Muscle of leg (tissue), 11 donors: ENCODE data around the gene PLK3. TPM values are rescaled to one million over a fixed set of nuclear protein-coding genes. Genes with fewer than 3 reads are reported as not detected.

Experiments
- DNase-seq: peaks from one replicate; pipeline ENCODE4 v3.0.0; 2013
- H3K27ac ChIP-seq: one replicate; pipeline ENCODE4 v1.5.1; 2013; ENCODE audit warnings: mild to moderate bottlenecking, low read length, control low read depth
- H3K27me3 ChIP-seq: one replicate; pipeline ENCODE4 v1.6.1; 2013; ENCODE audit warnings: low read length; ENCODE audit not compliant: control insufficient read depth, insufficient read depth
- H3K36me3 ChIP-seq: one replicate; pipeline ENCODE4 v1.6.1; 2013; ENCODE audit warnings: low read length; ENCODE audit not compliant: control insufficient read depth, insufficient read depth
- H3K4me1 ChIP-seq: one replicate; pipeline ENCODE4 v1.6.1; 2013; ENCODE audit warnings: low read length; ENCODE audit not compliant: control insufficient read depth, insufficient read depth
- H3K4me3 ChIP-seq: one replicate; pipeline ENCODE4 v1.5.1; 2013; ENCODE audit warnings: low read length, control low read depth
- H3K9me3 ChIP-seq: replicated peaks from 2 replicates; pipeline ENCODE4 v1.6.1; 2013; ENCODE audit warnings: low read depth, low read length; ENCODE audit not compliant: control insufficient read depth
- WGBS: methylation state at CpG from one replicate; pipeline ENCODE4 v1.1.5; 2013; ENCODE audit warnings: missing lambda C conversion rate; ENCODE audit not compliant: insufficient coverage; 5-methylcytosine and 5-hydroxymethylcytosine counted together
- polyA plus RNA-seq, 8 donors: library from polyadenylated mRNA; unstranded; fragments of 120-200 nt; gene quantifications; one replicate each; pipeline versions ENCODE4 v1.2.1 to v1.2.3, GENCODE V29; 2013; ENCODE audit warnings: inconsistent platforms in 1 of 8, low replicate concordance in 1 of 8; ENCODE audit not compliant: insufficient read length in 8 of 8, insufficient read depth in 1 of 8
- total RNA-seq: library from RNA; stranded (reverse); fragments of 120-200 nt; gene quantifications from one replicate; pipeline ENCODE4 v1.2.4, GENCODE V29; 2013

PLK3 gene
- total and polyA plus RNA-seq, 9 donors, result 8.3 to 20.8 (median 13.8) TPM

GRCh38 chr1:44839576-44839975, 39.4 kb downstream of the PLK3 start:
- H3K9me3 ChIP-seq, result no peaks in the 10 kb centered on the region
- no peak overlapping the region for H3K4me3 ChIP-seq
- H3K36me3 ChIP-seq, result no peaks in the 10 kb centered on the region
- DNase-seq, result peak; percentile 87
- H3K4me1 ChIP-seq, result peaks cover 11% of the 10 kb centered on the region
- H3K27me3 ChIP-seq, result no peaks in the 10 kb centered on the region
- WGBS, result 15% methylated on average over 4 of the region's 4 CpGs
- H3K27ac ChIP-seq, result no peak overlapping the region

- no peak for DNase-seq
- peak overlapping the region; percentile 55 for H3K27ac ChIP-seq
- peaks cover 7% of the 10 kb centered on the region for H3K4me1 ChIP-seq
- H3K9me3 ChIP-seq, result no peaks in the 10 kb centered on the region
- peak overlapping the region; percentile 63 for H3K4me3 ChIP-seq
- no peaks in the 10 kb centered on the region for H3K27me3 ChIP-seq
- WGBS, result 47% methylated on average over 12 of the region's 16 CpGs
- no peaks in the 10 kb centered on the region for H3K36me3 ChIP-seq
Measured at GRCh38 chr1:44842486-44842861, 42.3 kb downstream of the PLK3 start.

GRCh38 chr1:44842862-44843655, 42.9 kb downstream of the PLK3 start, which contains the start of gene PTCH2:
Gene PTCH2 (minus strand): TSS chr1:44843253. CDS start chr1:44842932, 321 bp downstream.
- Histone ChIP-seq H3K36me3 (no peaks in the 10 kb centered on the region), H3K27ac (peak within 1 kb of the TSS; percentile 55), H3K4me1 (peaks cover 7% of the 10 kb centered on the region), H3K4me3 (peak within 1 kb of the TSS; percentile 63), H3K9me3 (no peaks in the 10 kb centered on the region), H3K27me3 (no peaks in the 10 kb centered on the region)
- WGBS, result 1% methylated on average over 57 of the region's 72 CpGs
- peak; percentile 90 for DNase-seq

GRCh38 chr1:44846985-44847384, 46.8 kb downstream of the PLK3 start:
- no peak overlapping the region for H3K4me3 ChIP-seq
- H3K27ac ChIP-seq, result no peak overlapping the region
- H3K27me3 ChIP-seq, result no peaks in the 10 kb centered on the region
- 80% methylated on average over 1 of the region's 1 CpG for WGBS
- peaks cover 14% of the 10 kb centered on the region for H3K36me3 ChIP-seq
- H3K9me3 ChIP-seq, result no peaks in the 10 kb centered on the region
- no peak for DNase-seq
- peaks cover 20% of the 10 kb centered on the region for H3K4me1 ChIP-seq

- Histone ChIP-seq H3K4me3 (no peak overlapping the region), H3K27me3 (no peaks in the 10 kb centered on the region), H3K27ac (no peak overlapping the region), H3K9me3 (no peaks in the 10 kb centered on the region), H3K36me3 (peaks cover 17% of the 10 kb centered on the region), H3K4me1 (peaks cover 15% of the 10 kb centered on the region)
- WGBS, result 40% methylated on average over 1 of the region's 1 CpG
- DNase-seq, result no peak
Measured at GRCh38 chr1:44847845-44848244, 47.7 kb downstream of the PLK3 start.

- WGBS, result 64% methylated on average over 5 of the region's 7 CpGs
- H3K36me3 ChIP-seq, result peaks cover 24% of the 10 kb centered on the region
- H3K27ac ChIP-seq, result no peak overlapping the region
Measured at GRCh38 chr1:44848456-44849181, 48.4 kb downstream of the PLK3 start.

GRCh38 chr1:44849575-44850132, 49.5 kb downstream of the PLK3 start:
- Histone ChIP-seq H3K27ac (no peak overlapping the region), H3K9me3 (no peaks in the 10 kb centered on the region)
- no peak for DNase-seq

More at GRCh38 chr1:44848456-44849181, 48.4 kb downstream of the PLK3 start:
- no peak overlapping the region for H3K4me3 ChIP-seq
- H3K27me3 ChIP-seq, result no peaks in the 10 kb centered on the region
- H3K9me3 ChIP-seq, result no peaks in the 10 kb centered on the region
- no peak for DNase-seq
- peaks cover 14% of the 10 kb centered on the region for H3K4me1 ChIP-seq

GRCh38 chr1:44851308-44851707, 51.1 kb downstream of the PLK3 start:
- WGBS, result no CpG with 5 or more reads among the region's 1 CpG
- H3K36me3 ChIP-seq, result peaks cover 28% of the 10 kb centered on the region

More at GRCh38 chr1:44849575-44850132, 49.5 kb downstream of the PLK3 start:
- 60% methylated on average over 1 of the region's 2 CpGs for WGBS
- H3K4me3 ChIP-seq, result no peak overlapping the region
- peaks cover 14% of the 10 kb centered on the region for H3K4me1 ChIP-seq
- H3K27me3 ChIP-seq, result no peaks in the 10 kb centered on the region
- H3K36me3 ChIP-seq, result peaks cover 25% of the 10 kb centered on the region

GRCh38 chr1:44853201-44853600, 53.0 kb downstream of the PLK3 start:
- H3K27me3 ChIP-seq, result no peaks in the 10 kb centered on the region
- no peaks in the 10 kb centered on the region for H3K9me3 ChIP-seq
- WGBS, result 100% methylated on average over 2 of the region's 6 CpGs
- no peak overlapping the region for H3K27ac ChIP-seq
- H3K4me3 ChIP-seq, result no peak overlapping the region
- peaks cover 38% of the 10 kb centered on the region for H3K36me3 ChIP-seq
- peaks cover 13% of the 10 kb centered on the region for H3K4me1 ChIP-seq
- no peak for DNase-seq

More at GRCh38 chr1:44851308-44851707, 51.1 kb downstream of the PLK3 start:
- Histone ChIP-seq H3K9me3 (no peaks in the 10 kb centered on the region), H3K4me1 (peaks cover 14% of the 10 kb centered on the region), H3K27me3 (no peaks in the 10 kb centered on the region), H3K4me3 (no peak overlapping the region), H3K27ac (no peak overlapping the region)
- DNase-seq, result no peak

GRCh38 chr1:44854970-44855369, 54.8 kb downstream of the PLK3 start:
- H3K27me3 ChIP-seq, result no peaks in the 10 kb centered on the region
- no peaks in the 10 kb centered on the region for H3K4me1 ChIP-seq
- no peak overlapping the region for H3K27ac ChIP-seq
- no peak for DNase-seq
- WGBS, result 100% methylated on average over 1 of the region's 1 CpG
- peaks cover 37% of the 10 kb centered on the region for H3K36me3 ChIP-seq
- H3K9me3 ChIP-seq, result no peaks in the 10 kb centered on the region
- H3K4me3 ChIP-seq, result no peak overlapping the region
